HFF-Myc (cell line): ENCODE data around the gene FBF1.
A peak's percentile ranks its signal among the peaks of the same experiment; 100 is the strongest.

Source experiments
- DNase-seq: peaks from one replicate; pipeline ENCODE4 v3.0.0-alpha.2; 2011; ENCODE audit warnings: low read depth; ENCODE audit errors: extremely low read depth
- H3K4me3 ChIP-seq: replicated peaks from 2 replicates; pipeline ENCODE4 v1.5.1; 2011; ENCODE audit warnings: low read depth, mild to moderate bottlenecking, control low read depth, low read length
- TF ChIP-seq, protein P1 (sequence below): IDR thresholded peaks from 2 replicates; pipeline ENCODE4 v1.5.1; 2012; ENCODE audit warnings: mild to moderate bottlenecking, low read depth, low read length, control low read depth; ENCODE audit errors: missing control alignments

FBF1 gene

DNA sequence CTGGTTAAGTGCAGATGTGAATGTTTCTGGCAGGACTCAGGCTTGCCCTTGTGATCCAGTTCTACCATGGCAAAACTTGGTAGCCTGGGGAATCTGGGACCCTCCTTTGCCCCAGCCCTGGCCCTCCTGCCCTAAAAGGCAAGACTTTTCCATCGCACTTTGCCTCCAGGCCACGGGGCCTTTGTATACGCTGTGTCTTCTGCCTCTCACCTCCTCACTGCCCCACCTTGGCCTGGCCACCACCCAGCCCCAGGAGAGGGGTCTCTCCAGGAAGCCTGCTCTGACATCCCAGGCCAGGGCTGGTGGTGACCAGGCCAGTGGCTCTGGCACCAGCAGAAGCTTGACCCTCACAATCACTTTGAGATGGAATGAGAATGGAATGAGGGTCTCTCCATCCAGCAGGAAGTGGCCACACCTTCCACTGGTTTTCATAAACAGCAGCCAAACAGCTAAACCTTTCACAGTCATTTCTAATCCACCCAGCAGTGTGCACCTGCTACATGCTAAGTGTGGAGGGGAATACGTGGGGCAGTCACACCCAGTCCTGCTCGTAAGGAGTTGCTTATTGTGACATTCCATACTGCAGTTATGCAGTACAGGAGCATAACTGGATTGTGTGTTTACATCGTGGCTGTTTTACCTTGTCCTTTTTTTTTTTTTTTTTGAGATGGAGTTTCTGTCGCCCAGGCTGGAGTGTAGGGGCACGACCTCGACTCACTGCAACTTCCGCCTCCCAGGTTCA lies 34.5 kb downstream of the FBF1 start:
- TF ChIP-seq, protein P1, sequence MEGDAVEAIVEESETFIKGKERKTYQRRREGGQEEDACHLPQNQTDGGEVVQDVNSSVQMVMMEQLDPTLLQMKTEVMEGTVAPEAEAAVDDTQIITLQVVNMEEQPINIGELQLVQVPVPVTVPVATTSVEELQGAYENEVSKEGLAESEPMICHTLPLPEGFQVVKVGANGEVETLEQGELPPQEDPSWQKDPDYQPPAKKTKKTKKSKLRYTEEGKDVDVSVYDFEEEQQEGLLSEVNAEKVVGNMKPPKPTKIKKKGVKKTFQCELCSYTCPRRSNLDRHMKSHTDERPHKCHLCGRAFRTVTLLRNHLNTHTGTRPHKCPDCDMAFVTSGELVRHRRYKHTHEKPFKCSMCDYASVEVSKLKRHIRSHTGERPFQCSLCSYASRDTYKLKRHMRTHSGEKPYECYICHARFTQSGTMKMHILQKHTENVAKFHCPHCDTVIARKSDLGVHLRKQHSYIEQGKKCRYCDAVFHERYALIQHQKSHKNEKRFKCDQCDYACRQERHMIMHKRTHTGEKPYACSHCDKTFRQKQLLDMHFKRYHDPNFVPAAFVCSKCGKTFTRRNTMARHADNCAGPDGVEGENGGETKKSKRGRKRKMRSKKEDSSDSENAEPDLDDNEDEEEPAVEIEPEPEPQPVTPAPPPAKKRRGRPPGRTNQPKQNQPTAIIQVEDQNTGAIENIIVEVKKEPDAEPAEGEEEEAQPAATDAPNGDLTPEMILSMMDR, result no peak
- DNase-seq, result no peak
- H3K4me3 ChIP-seq, result no peak overlapping the region

DNA sequence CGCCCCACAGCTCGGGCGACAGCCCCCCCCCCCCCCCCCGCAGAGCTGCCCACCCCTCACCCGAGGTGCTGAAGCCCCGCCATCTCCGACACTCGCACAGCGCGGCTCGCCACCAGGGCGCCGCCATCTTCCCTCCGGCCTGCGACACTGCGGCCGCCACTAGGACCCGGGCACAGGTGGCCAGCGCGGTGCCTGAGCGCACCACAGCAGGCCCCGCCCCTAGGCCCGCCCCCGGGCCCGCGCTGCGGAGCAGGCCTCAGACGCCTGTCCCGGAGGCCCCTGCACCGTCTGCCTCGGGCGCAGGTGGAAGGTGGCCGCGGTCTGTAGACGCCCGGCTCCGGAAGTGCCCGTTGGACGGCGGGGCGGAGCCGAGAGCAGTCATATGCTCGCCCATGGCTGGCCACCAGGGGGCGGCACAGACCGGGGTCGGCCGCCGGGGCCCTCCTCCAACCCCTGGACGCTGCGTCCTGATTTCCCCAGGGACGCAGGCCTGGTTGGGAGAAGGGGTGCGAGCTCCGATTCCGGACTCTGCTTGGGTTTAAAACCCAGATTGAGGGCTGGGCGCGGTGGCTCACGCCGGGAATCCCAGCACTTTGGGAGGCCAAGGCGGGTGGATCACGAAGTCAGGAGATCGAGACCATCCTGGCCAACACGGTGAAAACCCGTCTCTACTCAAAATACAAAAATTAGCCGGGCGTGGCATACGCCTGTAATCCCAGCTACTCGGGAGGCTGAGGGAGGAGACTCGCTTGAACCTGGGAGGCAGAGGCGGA lies 35.9 kb downstream of the FBF1 start, which contains the start of gene MRPL38:
Gene MRPL38 (minus strand): TSS at position 136 of the 773 bp plus-strand sequence. CDS start 9 bp downstream, at position 127.
- peak; percentile 81 for DNase-seq
- H3K4me3 ChIP-seq, result peak within 1 kb of the TSS; percentile 81
- TF ChIP-seq, protein P1, result peak; percentile 85

DNA sequence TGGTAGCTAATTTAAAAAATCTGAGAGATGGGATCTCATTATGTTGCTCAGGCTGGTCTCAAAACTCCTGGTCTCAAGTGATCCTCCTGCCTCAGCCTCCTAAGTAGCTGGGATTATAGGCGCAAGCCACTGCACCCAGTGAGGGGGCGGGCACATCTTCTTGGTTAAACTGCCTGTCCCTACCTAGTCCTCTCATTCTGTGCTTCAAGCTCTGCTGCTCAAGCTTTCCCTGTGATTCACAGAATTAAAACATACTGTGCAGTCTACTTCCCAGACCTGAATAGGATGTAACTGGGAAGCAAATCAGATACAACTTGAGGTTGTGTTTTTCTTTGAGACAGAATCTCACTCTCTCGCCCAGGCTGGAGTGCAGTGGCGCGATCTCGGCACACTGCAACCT lies 38.4 kb downstream of the FBF1 start:
- DNase-seq, result no peak
- TF ChIP-seq, protein P1, result no peak
- H3K4me3 ChIP-seq, result no peak overlapping the region

DNA sequence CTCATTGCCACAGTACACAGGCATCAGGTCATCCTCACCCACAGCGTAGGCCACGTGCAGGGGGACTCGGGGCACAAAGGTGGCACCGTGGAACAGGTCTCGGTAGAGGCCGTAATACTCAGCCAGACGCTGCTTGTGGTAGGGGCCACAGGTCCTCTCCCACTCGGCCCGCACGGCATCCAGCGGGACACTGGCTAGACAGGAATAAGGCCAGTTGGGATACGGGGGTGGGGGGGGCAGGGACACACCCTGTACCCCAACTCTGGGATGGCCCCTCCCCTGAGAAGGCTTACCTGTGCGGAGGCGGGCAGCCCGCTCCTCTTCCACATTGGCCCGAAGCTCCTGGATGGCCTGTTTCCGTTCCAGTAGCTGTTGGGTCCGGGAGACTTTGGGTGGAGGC lies 39.1 kb downstream of the FBF1 start:
- TF ChIP-seq, protein P1, result no peak
- DNase-seq, result no peak
- no peak overlapping the region for H3K4me3 ChIP-seq

DNA sequence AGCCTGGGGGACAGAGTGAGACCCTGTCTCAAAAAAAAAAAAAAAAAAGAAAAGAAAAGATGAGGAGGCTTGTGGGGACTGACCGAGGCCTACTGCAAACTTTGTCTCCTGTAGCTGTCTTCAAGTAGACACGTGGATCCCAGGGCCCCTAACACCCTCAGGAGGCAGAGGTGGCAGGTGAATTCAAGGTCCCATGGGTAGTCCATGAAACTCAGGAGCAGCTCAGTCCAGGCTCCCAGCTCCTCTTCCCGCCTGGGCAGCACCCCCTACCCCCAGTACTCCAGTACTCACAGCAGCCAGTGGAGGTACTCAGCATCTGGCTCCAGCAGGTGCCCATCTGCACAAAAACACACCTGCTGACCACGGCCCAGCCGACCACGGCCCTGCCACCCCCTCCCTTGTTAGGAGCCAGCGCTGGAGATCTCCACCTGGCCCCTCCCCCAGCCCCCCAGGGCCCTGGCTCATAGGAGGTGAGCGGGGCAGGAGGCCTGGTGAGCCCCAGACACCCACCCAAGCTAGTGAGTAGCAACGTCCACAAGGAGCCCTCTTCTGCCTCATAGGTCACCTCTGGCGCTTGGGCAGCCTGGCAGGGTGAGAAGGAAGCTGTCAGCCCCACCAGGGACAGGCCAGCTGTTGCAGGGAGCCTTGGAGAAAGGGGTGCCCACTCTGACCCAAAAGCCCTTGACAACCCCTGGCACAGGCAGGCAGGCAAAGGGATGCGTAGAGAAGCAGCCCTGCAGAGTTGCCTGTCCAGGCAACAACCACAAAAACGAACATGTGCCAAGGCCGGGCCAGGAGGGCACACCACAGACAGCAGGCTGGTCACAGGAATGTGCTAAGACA lies 39.9 kb downstream of the FBF1 start:
- TF ChIP-seq, protein P1, result no peak
- no peak for DNase-seq
- H3K4me3 ChIP-seq, result no peak overlapping the region

DNA sequence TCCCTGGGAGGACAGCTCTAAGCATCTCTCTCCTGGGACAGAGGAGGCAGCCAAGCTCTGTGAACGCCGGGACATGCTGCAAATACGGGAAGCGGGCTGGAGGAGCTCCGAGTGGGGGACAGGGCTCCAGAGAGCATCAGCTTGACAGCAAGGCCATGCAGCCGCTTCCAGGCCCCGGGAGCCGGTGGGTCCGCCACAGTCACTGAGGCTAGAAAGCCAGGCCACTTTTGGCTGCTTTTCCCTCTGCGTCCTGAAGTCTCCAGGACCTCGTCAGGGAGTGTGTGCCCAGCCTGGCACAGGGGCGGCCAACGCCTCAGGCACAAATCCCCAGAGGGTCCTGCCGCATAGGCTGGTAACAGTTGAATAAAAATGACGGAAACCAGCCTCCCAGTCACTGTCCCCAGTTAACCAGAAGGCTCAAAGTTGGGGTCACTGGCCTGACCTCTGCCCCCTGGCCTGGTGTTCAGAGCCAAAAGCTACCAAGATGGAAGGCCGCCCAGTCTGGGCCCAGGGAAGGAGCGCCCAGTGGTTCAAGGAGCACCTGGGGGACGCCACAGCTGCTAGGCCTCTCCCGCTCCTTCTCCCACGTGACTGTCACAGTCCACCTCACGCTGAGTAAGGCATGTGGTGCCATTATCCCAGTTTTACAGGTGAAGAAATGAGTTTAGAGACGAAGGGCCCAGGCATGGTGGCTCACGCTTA lies 40.9 kb downstream of the FBF1 start:
- no peak overlapping the region for H3K4me3 ChIP-seq
- TF ChIP-seq, protein P1, result no peak
- DNase-seq, result no peak
